HG02870 (cell line): ENCODE measurements around the gene RBP5.

Experiments used
- ATAC-seq: cut with Tn5 transposase; IDR thresholded peaks from one replicate; pipeline ENCODE4 v1.9.1; 2021; ENCODE audit warnings: mild to moderate bottlenecking, moderate library complexity; ENCODE audit not compliant: unreplicated experiment

The RBP5 gene, protein sequence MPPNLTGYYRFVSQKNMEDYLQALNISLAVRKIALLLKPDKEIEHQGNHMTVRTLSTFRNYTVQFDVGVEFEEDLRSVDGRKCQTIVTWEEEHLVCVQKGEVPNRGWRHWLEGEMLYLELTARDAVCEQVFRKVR

DNA sequence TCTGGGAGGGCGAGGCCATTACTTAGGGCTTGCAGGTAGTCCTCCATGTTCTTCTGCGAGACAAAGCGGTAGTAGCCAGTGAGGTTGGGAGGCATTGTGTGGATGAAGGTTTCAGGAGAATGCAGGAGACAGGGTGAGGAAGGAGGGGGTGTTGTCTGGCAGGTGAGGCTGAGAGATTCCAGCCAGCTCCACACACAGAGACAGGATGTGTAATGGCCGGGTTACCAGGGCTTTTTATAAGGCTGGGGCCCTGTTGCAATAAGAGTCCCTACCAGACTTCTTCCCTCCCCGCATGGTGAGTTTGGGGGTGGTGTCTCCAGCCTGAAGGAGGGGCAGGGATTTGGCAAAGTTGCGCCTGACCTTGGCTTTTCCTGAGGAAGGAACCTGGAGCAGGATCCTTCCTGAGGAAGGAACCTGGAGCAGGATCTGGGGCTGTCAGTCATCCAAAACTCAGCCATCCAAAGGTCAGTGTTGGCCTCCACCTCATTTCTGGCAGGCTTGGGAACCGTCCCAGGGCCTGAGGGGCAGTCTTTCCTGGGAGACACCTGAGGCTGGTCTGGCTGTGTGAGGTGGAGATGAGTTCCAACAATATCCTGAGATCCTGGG lies at the start of gene RBP5:
Gene RBP5 (minus strand): TSS at position 209 of the 606 bp plus-strand sequence. CDS start 114 bp downstream, at position 95.
- no peak for ATAC-seq

DNA sequence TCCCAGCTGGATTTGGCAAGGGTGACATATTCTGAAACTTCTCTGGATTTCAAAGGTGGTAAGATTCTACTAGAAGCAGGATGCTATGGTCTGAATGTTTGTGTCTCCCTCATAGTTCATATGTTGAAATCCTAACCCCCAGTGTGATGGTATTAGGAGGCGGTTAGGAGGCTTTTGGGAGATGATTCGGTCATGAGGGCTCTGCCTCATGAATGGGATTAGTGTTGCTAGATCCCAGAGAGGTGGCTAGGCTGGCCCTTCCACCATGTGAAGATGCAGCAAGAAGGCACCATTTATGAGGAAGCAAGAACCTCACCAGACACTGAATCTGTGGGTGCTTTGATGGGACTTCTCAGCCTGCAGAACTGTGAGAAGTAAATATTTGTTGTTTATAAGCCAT lies 49.8 kb upstream of the RBP5 start:
- ATAC-seq: no peak

DNA sequence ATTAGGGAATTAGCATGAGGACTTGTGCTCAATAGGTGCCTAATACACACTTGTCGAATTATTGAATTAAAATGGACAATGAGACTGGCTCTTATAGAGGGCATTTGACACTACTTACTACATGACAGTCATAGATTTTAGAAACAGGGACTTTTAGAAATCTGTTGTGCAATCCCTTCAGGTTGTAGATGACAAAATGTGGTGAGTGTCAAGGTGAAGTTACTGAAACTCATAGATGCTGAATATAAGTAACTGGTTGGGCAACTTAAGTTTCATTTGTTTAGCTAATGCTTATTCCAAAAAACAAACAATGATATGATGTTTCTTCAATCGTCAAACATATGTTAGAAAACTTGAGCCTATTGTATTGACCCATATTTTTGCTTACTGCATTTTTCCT lies 47.9 kb upstream of the RBP5 start:
- ATAC-seq: no peak

DNA sequence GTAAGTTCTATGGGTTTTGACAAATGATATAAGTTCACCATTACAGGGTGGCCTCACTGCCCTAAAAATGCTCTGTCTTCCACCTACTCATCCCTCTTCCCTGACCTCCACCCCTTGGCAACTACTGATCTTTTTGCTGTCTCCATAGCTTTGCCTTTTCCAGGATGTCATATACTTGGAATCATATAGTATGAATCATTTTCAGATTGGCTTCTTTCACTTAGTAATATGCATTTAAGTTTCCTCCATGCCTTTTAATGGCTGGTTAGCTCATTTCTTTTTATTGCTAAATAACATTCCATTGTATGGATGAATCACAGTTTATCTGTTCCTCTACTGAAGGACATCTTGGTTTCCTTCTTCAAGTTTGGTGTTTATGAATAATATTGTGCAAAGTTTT lies 46.8 kb upstream of the RBP5 start:
- ATAC-seq: no peak

GRCh38 chr12:7171854-7172253 lies 43.2 kb upstream of the RBP5 start:
- ATAC-seq: no peak

DNA sequence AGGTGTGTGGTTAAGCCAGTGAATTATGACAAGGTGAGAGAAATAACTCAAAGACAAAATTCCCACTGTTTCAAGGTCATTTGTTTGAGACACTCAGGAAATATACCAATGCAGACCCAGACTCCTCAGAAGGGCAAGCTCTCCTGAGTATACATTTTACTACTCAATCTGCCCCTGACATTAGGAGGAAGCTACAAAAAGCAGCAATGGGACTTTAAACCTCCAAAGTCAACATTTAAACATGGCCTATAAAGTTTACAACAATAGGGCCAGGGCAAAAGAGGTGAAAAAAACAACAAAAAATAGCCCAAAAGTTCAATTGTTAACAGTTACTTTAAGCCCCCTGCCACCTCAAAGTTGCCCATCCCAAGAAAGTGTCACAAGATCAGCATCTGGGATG lies 41.3 kb upstream of the RBP5 start:
- ATAC-seq: no peak

GRCh38 chr12:7162691-7163114 lies 34.0 kb upstream of the RBP5 start:
- no peak for ATAC-seq

GRCh38 chr12:7161811-7162210 lies 33.1 kb upstream of the RBP5 start:
- no peak for ATAC-seq

DNA sequence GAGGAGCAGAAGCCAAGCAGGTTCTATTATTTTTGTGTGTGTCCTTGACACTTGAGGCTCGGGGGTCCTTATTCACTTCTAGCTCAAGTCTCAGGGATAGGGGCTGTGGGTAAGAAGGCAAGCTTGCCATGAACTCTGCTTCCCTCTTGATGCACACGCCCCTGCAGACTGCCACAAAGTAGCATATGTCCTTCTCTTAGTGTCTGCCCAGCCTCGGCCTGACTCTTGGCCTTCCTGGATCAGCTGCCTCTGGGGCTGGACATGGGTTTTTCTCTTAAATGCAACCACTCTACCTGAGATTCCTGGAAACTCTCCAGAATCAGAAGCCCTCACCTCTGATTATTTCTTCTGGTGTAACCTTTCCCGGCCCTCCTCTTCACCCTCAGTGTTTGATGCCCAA lies 32.6 kb upstream of the RBP5 start:
- ATAC-seq: no peak

GRCh38 chr12:7160183-7160582 lies 31.5 kb upstream of the RBP5 start:
- ATAC-seq: no peak

- no peak for ATAC-seq
Measured at GRCh38 chr12:7158781-7159609, 30.3 kb upstream of the RBP5 start.

DNA sequence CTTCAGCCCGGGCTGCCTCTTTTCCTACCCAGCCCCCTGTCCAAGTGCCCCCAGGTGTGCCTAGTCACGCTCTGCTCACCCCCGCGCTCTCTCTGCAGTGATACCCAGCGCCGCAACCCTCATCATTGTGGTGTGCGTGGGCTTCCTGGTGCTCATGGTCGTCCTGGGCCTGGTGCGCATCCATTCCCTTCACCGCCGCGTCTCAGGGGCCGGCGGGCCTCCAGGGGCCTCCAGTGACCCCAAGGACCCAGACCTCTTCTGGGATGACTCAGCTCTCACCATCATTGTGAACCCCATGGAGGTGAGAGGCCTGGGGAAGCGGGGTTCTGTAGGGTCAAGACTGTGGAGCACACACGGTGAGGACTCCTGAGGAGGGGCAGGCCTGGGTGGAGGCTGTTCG lies 28.7 kb upstream of the RBP5 start:
- ATAC-seq: no peak

DNA sequence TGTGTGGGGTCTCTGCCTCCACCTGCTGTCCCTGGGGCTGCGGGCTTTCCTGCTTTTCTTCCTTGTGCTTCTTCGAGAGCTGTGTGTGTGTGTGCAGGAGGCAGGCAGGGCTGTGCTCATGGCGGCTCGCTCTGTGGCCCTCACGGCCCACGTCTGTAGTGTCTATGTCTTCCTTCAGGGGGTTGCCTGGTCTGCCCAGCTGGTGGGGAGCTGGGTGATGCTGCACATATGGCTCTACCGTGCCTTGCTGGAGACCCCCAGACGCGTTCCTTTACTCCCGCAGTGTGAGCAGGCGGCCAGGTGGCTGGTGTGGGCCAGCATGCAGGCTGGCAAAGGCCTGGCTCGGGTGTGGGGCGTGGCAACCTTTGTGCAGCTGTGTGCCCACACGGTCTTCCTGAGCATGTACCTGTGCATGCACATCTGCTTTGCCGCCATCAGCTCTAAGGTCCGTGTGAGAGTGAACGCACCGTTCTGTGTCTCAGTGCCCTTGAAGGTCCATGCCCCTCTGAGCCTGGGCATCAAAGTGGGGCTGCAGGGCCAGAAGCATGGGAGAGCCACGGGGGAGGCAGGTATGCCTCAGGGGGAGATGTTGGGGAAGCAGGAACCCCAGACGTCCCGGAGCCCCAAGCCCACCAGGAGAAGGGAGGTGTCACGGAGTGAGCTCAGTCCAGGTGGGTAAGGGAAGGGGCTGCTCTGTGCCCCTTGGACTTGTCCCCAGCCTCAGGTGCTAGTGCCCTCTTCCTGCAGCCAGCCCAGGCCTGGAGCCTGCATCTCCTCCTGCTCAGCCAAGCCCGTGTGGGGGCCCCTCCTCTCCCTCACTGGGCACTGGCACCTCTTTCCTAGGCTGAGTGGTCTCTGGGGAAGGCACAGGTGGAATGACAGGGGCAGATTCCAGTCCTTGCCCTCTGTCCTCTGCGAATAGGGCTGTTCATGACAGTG lies 27.8 kb upstream of the RBP5 start:
- ATAC-seq: no peak

DNA sequence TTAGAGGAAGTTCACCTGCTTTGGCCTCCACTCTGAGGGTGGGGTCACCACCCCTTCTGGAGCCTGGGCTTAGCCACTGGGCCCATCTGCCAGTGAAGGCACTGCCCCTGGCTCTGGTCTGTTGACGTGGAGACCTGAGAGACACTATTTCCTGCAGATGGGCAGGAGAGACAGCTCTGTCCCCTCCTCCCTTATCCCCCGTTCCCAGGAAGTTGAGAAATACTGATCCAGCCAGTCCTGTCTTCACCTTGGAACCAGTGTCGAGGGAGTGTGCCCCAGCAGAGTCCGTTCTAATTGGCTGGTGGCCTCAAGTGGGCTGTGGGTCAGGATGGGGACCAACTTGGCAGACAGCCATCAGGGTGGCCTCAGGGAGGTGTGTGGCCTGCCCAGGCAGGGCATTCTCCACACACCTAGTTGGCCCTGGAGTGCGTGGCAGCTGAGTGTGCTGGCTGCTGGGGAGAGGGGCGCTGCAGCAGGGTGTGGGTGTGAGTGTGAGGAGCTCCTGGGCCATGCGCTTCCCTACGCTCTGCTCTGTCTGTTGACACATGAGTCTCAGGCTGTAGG lies 26.9 kb upstream of the RBP5 start:
- no peak for ATAC-seq

DNA sequence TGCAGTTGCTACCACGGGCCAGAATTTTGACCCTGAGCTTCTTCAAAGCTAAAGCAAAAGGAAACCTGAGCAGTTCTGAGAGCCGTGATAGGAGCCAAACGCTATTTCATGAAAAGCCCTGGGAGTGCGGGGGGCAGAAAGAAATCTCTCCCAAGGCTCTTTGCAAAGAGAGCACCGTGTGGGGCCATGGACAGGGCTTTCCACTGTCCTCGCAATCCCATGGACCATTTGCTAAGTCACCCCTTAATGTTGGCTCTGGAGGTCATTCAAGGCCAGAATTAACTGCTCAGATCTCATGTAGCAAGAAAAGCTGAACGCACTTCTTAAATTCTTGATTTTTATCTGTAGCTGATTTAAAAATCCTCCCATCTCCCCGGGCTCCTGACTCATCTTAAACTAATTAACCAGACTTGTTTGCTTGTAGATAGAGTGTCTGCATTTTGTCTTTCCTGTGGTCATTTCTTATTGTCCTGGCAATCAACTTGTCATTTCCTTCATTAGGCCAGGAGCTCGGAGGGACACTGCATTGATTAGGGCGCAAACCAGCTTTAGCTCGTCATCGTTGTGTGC lies 26.3 kb upstream of the RBP5 start:
- no peak for ATAC-seq

GRCh38 chr12:7154042-7154441 lies 25.4 kb upstream of the RBP5 start:
- no peak for ATAC-seq

- no peak for ATAC-seq
Measured at GRCh38 chr12:7152818-7153217, 24.1 kb upstream of the RBP5 start.

DNA sequence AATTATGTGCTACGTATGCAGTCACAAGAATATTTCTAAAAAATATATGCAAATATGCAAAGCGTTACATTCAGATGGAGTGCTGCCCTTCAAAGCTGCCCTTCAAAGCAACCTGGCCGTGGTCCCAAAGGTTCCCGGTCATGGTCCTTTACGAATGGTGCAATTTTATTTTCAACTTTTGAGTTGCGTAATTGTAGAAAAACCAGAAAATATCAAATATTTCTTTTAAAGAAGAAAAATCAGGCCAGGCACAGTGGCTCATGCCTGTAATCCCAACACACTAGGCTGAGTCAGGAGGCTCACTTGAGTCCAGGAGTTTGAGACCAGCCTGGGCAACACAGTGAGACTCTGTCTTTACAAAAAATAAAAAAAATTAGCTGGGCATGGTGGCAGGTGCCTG lies 22.8 kb upstream of the RBP5 start:
- no peak for ATAC-seq

GRCh38 chr12:7150841-7151240 lies 22.2 kb upstream of the RBP5 start:
- no peak for ATAC-seq

DNA sequence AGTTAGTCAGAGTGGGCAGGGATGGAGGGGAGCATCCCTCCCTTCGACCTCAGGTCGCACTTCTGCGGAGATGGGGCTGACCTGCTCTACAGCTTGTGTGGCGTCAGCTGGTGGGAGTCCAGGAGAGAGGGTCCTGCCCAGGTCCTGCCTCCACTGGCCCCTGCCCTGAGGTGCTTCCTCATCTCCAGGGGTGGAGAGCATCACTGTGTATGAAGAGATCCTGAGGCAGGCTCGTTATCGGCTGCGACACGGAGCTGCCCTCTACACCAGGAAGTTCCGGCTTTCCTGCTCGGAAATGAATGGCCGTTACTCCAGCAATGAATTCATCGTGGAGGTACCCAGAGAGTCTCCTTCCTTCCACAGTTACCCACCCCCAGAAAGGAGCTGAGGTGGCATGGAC lies 21.7 kb upstream of the RBP5 start:
- no peak for ATAC-seq

GRCh38 chr12:7146906-7147305 lies 18.2 kb upstream of the RBP5 start:
- ATAC-seq: no peak
